HG02885 (cell line): ENCODE results near the gene SHLD1.
"Not testable (repeated sequence)": the region's sequence is repeated elsewhere in the genome, so short reads cannot be mapped to it uniquely, and the experiment has no call there.

Experiments
- ATAC-seq: cut with Tn5 transposase; IDR thresholded peaks from one replicate; pipeline ENCODE4 v1.9.1; 2021; ENCODE audit warnings: mild to moderate bottlenecking; ENCODE audit not compliant: unreplicated experiment, poor library complexity

SHLD1 gene

GRCh38 chr20:5779071-5779900 is 29.1 kb downstream of the SHLD1 start:
- ATAC-seq: no peak

- ATAC-seq: no peak
Observed at GRCh38 chr20:5780846-5781217, 30.6 kb downstream of the SHLD1 start.

GRCh38 chr20:5781367-5781766 is 31.2 kb downstream of the SHLD1 start:
- ATAC-seq: not testable (repeated sequence)

- ATAC-seq: no peak
Observed at GRCh38 chr20:5781798-5782750, 31.9 kb downstream of the SHLD1 start.

- no peak for ATAC-seq
Observed at GRCh38 chr20:5784735-5785134, 34.5 kb downstream of the SHLD1 start.

- ATAC-seq: no peak
Observed at GRCh38 chr20:5785146-5785545, 34.9 kb downstream of the SHLD1 start.

- ATAC-seq: no peak
Observed at GRCh38 chr20:5786930-5787795, 37.0 kb downstream of the SHLD1 start.

GRCh38 chr20:5787796-5788165 is 37.6 kb downstream of the SHLD1 start:
- no peak for ATAC-seq

- ATAC-seq: peak; percentile 87
Observed at GRCh38 chr20:5788385-5788895, 38.2 kb downstream of the SHLD1 start.

GRCh38 chr20:5789827-5790226 is 39.6 kb downstream of the SHLD1 start:
- no peak for ATAC-seq

GRCh38 chr20:5793916-5794315 is 43.7 kb downstream of the SHLD1 start:
- no peak for ATAC-seq

GRCh38 chr20:5796331-5797040 is 46.3 kb downstream of the SHLD1 start:
- ATAC-seq: no peak

- ATAC-seq: no peak
Observed at GRCh38 chr20:5797165-5797564, 47.0 kb downstream of the SHLD1 start.

- peak; percentile 98 for ATAC-seq
Observed at GRCh38 chr20:5797843-5798462, 47.8 kb downstream of the SHLD1 start.

GRCh38 chr20:5803754-5804303 is 53.6 kb downstream of the SHLD1 start:
- ATAC-seq: not testable (repeated sequence)

- ATAC-seq: no peak
Observed at GRCh38 chr20:5806457-5807263, 56.5 kb downstream of the SHLD1 start.

- no peak for ATAC-seq
Observed at GRCh38 chr20:5807431-5807830, 57.2 kb downstream of the SHLD1 start.

- no peak for ATAC-seq
Observed at GRCh38 chr20:5808901-5809300, 58.7 kb downstream of the SHLD1 start.
